Measurements from ENCODE around the gene PGAP2.

- TF ChIP-seq CTCF (IDR thresholded peaks at IDR 0.05) (no peak), EZH2 (IDR thresholded peaks at IDR 0.05; ENCODE audit: borderline replicate concordance, insufficient read depth, low read depth, low read length, poor library complexity, severe bottlenecking) (no peak)
Measured at GRCh38 chr11:3845246-3845645, 36.9 kb downstream of the PGAP2 start.

Measured in B cell (primary cell).